Neuronal stem cell (in vitro differentiated cells): Measurements from ENCODE around the gene REXO1.
A peak's percentile ranks its signal among the peaks of the same experiment; 100 is the strongest.

Experiments
- DNase-seq: peaks from one replicate; pipeline ENCODE4 v3.0.0-alpha.2; 2013; ENCODE audit warnings: low spot score
- H2AFZ ChIP-seq: one replicate; pipeline ENCODE4 v1.6.1; 2013; ENCODE audit warnings: mild to moderate bottlenecking, low read length, inconsistent platforms
- H2AK5ac ChIP-seq: 2 replicates; pipeline ENCODE4 v1.6.1; 2013; ENCODE audit warnings: low read depth, mild to moderate bottlenecking, inconsistent platforms, low read length, moderate library complexity, mixed read lengths
- H2BK120ac ChIP-seq: 2 replicates; pipeline ENCODE4 v1.6.1; 2013; ENCODE audit warnings: low read depth, mild to moderate bottlenecking, inconsistent platforms, low read length, moderate library complexity, mixed read lengths
- H2BK12ac ChIP-seq: one replicate; pipeline ENCODE4 v1.6.1; 2013; ENCODE audit warnings: low read length, inconsistent platforms
- H2BK15ac ChIP-seq: 2 replicates; pipeline ENCODE4 v1.6.1; 2013; ENCODE audit warnings: mild to moderate bottlenecking, low read length, inconsistent platforms, mixed read lengths
- H2BK5ac ChIP-seq: one replicate; pipeline ENCODE4 v1.6.1; 2013; ENCODE audit warnings: inconsistent platforms, mild to moderate bottlenecking, low read length, moderate library complexity
- H3K14ac ChIP-seq: one replicate; pipeline ENCODE4 v1.6.1; 2013; ENCODE audit warnings: low read length, inconsistent platforms
- H3K18ac ChIP-seq: 2 replicates; pipeline ENCODE4 v1.6.1; 2013; ENCODE audit warnings: low read length, inconsistent platforms
- H3K23ac ChIP-seq: 2 replicates; pipeline ENCODE4 v1.6.1; 2013; ENCODE audit warnings: low read depth, mild to moderate bottlenecking, mixed read lengths, low read length, inconsistent platforms; ENCODE audit not compliant: poor library complexity
- H3K27ac ChIP-seq: replicated peaks from 3 replicates; pipeline ENCODE4 v1.5.1; 2013; ENCODE audit warnings: low read length, inconsistent platforms
- H3K27me3 ChIP-seq, 3 experiments: 2 replicates each; pipeline ENCODE4 v1.6.1; 2013; ENCODE audit warnings: low read length in 3 of 3, mild to moderate bottlenecking in 2 of 3, inconsistent platforms in 1 of 3, low read depth in 1 of 3, mixed read lengths in 1 of 3, moderate library complexity in 1 of 3; ENCODE audit not compliant: control insufficient read depth in 3 of 3, insufficient read depth in 3 of 3
- H3K36me3 ChIP-seq, 2 donors: replicated peaks in 1 of 2; 2 replicates each; pipeline ENCODE4 v1.6.1; 2013; ENCODE audit warnings: low read length in 2 of 2; ENCODE audit not compliant: control insufficient read depth in 2 of 2, insufficient read depth in 2 of 2
- H3K4ac ChIP-seq: 2 replicates; pipeline ENCODE4 v1.6.1; 2013; ENCODE audit warnings: inconsistent platforms, mild to moderate bottlenecking, low read length, moderate library complexity
- H3K4me1 ChIP-seq, 2 donors: 1 replicate in 1 of 2; 2 replicates in 1 of 2; pipeline ENCODE4 v1.6.1; 2013; ENCODE audit warnings: low read length in 2 of 2, low read depth in 1 of 2; ENCODE audit not compliant: control insufficient read depth in 2 of 2, insufficient read depth in 1 of 2
- H3K4me2 ChIP-seq: one replicate; pipeline ENCODE4 v1.6.1; 2013; ENCODE audit warnings: mild to moderate bottlenecking, low read length, inconsistent platforms; ENCODE audit not compliant: insufficient read depth, poor library complexity, severe bottlenecking
- H3K4me3 ChIP-seq, 2 donors: 2 replicates each; pipeline ENCODE4 v1.5.1; 2013; ENCODE audit warnings: low read length in 2 of 2, mild to moderate bottlenecking in 2 of 2, inconsistent platforms in 1 of 2, moderate library complexity in 1 of 2
- H3K79me1 ChIP-seq: one replicate; pipeline ENCODE4 v1.6.1; 2013; ENCODE audit warnings: low read depth, mild to moderate bottlenecking, inconsistent platforms, low read length, moderate library complexity
- H3K9ac ChIP-seq: one replicate; pipeline ENCODE4 v1.6.1; 2013; ENCODE audit warnings: mild to moderate bottlenecking, low read depth, low read length, inconsistent platforms; ENCODE audit not compliant: poor library complexity
- H3K9me3 ChIP-seq, 2 donors: replicated peaks in 1 of 2; 2 replicates each; pipeline versions ENCODE3 to v1.6.1; 2013; ENCODE audit warnings: low read length in 2 of 2, mild to moderate bottlenecking in 2 of 2, inconsistent platforms in 1 of 2, low read depth in 1 of 2, mixed read lengths in 1 of 2, moderate library complexity in 1 of 2; ENCODE audit not compliant: control insufficient read depth in 2 of 2, insufficient read depth in 1 of 2
- H4K8ac ChIP-seq: one replicate; pipeline ENCODE4 v1.6.1; 2013; ENCODE audit warnings: low read depth, mild to moderate bottlenecking, inconsistent platforms, low read length, moderate library complexity
- H4K91ac ChIP-seq: one replicate; pipeline ENCODE4 v1.6.1; 2013; ENCODE audit warnings: low read length, low read depth, mild to moderate bottlenecking, inconsistent platforms; ENCODE audit not compliant: poor library complexity
- WGBS, 2 donors: extraction: QIAGEN DNeasy Blood & Tissue Kit; methylation state at CpG; one replicate each; pipeline ENCODE4 v1.1.7; 2013; ENCODE audit warnings: missing lambda C conversion rate in 2 of 2, mixed read lengths in 1 of 2; ENCODE audit not compliant: insufficient read length in 2 of 2, insufficient replicate concordance in 1 of 2; ENCODE audit errors: extremely low coverage in 2 of 2; 5-methylcytosine and 5-hydroxymethylcytosine counted together

The REXO1 gene

GRCh38 chr19:1853295-1854038, 5.2 kb upstream of the REXO1 start:
- Histone ChIP-seq H3K9ac (no peak overlapping the region), H3K36me3 (no peaks in the 10 kb centered on the region), H2AFZ (no peak overlapping the region), H2BK12ac (no peak overlapping the region), H3K4ac (no peak overlapping the region), H3K27me3 (peaks cover 0 to 23% (median 0%) of the 10 kb centered on the region in 3 experiments), H2AK5ac (peak overlapping the region; percentile 96), H3K14ac (no peak overlapping the region), H3K23ac (peak overlapping the region; percentile 83), H3K79me1 (peaks cover 12% of the 10 kb centered on the region), H3K4me1 (peaks cover 25 to 30% of the 10 kb centered on the region in 2 donors), H4K91ac (no peak overlapping the region), H2BK120ac (no peak overlapping the region), H2BK5ac (peak overlapping the region; percentile 53), H3K27ac (no peak overlapping the region), H3K4me3 (no peak overlapping the region), H4K8ac (no peak overlapping the region), H2BK15ac (peak overlapping the region; percentile 85), H3K4me2 (no peak overlapping the region), H3K9me3 (no peaks in the 10 kb centered on the region), H3K18ac (peak overlapping the region; percentile 64)
- no peak for DNase-seq
- WGBS, 2 donors, result no CpG with 5 or more reads among the region's 27 CpGs

GRCh38 chr19:1852581-1853128, 4.4 kb upstream of the REXO1 start:
- Histone ChIP-seq H3K9ac (no peak overlapping the region), H4K8ac (no peak overlapping the region), H2AK5ac (peak overlapping the region; percentile 96), H3K36me3 (no peaks in the 10 kb centered on the region), H3K4ac (no peak overlapping the region), H3K79me1 (peaks cover 14% of the 10 kb centered on the region), H2BK15ac (peak overlapping the region; percentile 67), H3K4me2 (no peak overlapping the region), H2BK120ac (peak overlapping the region; percentile 54), H2BK5ac (no peak overlapping the region), H3K23ac (no peak overlapping the region), H2BK12ac (no peak overlapping the region), H3K27me3 (peaks cover 0 to 16% (median 0%) of the 10 kb centered on the region in 3 experiments), H4K91ac (no peak overlapping the region), H3K18ac (peak overlapping the region; percentile 83), H3K4me1 (peaks cover 19 to 27% of the 10 kb centered on the region in 2 donors), H3K27ac (no peak overlapping the region), H2AFZ (no peak overlapping the region), H3K4me3 (no peak overlapping the region), H3K14ac (no peak overlapping the region), H3K9me3 (no peaks in the 10 kb centered on the region)
- no peak for DNase-seq
- no CpG with 5 or more reads among the region's 9 CpGs for WGBS, 2 donors

DNA sequence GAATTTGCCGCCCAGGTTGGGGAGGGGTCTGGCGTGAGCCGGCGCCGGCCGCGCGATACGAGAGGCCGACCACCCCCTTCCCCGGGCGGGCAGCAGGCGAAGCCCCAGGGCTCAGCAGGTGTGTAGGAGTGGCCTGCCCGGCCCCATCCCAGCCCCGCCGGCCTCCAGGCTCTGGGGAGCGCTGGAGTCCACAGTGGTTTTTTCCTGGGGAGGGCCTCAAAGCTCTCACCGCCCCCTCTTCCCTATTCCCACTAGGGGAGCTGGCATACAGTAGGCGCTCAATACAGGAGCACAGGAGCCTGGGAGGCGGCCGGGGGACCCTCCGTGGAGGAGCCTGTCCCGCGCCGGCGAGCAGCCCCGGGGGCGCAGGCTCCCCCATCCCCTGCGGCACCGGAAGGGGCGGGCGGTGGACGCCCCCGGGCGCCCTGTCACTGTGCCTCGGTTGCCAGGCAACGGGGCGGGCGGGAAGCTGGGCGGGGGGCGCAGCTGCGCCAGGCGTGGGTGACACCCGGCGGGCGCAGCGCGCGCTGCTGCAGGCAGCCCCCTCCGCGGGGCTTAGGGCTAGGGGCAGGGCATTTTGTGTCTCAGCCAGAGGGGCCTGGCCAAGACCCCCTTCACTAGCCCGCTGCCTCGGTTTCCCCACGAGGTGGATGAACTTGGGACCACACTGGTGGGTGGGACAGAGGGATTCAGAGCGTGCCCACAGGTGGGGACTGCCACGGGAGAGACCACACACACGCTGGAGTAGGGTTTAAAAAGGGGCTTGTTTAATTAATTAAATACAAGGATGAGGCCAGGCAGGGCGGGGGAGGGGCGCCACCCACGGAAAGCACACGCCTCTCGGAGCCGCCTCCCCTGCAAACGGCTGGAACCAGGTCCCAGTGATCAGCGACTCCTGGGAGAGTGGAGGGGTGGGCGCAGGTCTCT, 3.6 kb upstream of the REXO1 start:
- Histone ChIP-seq H2AK5ac (peak overlapping the region; percentile 81), H3K4me2 (peak overlapping the region; percentile 18), H3K23ac (no peak overlapping the region), H3K4ac (no peak overlapping the region), H3K79me1 (peaks cover 12% of the 10 kb centered on the region), H3K18ac (no peak overlapping the region), H3K4me1 (peaks cover 20 to 27% of the 10 kb centered on the region in 2 donors), H3K4me3 (peak overlapping the region in 1 of 2 donors; percentile 37), H2BK120ac (peak overlapping the region; percentile 54), H4K91ac (no peak overlapping the region), H2BK5ac (peak overlapping the region; percentile 84), H3K36me3 (no peaks in the 10 kb centered on the region), H3K14ac (no peak overlapping the region), H2BK12ac (no peak overlapping the region), H2AFZ (no peak overlapping the region), H2BK15ac (no peak overlapping the region), H3K9me3 (no peaks in the 10 kb centered on the region), H3K9ac (no peak overlapping the region), H4K8ac (no peak overlapping the region), H3K27ac (no peak overlapping the region), H3K27me3 (peaks cover 0 to 9% (median 0%) of the 10 kb centered on the region in 3 experiments)
- no peak for DNase-seq
- WGBS, 2 donors, result no CpG with 5 or more reads among the region's 66 CpGs
